Endothelial cell (in vitro differentiated cells): ENCODE results near the gene HDAC4. TPM values are rescaled to one million over a fixed set of nuclear protein-coding genes. Genes with fewer than 3 reads are reported as not detected.

Source experiments
- DNase-seq: peaks from one replicate; pipeline ENCODE4 v3.0.0; 2021; ENCODE audit warnings: low spot score
- H3K27ac Mint-ChIP-seq: one replicate; pipeline ENCODE4 v1.8.0; 2021; ENCODE audit warnings: mixed read lengths, inconsistent platforms; ENCODE audit not compliant: unreplicated experiment
- H3K27me3 Mint-ChIP-seq: one replicate; pipeline ENCODE4 v1.8.0; 2021; ENCODE audit warnings: mild to moderate bottlenecking, moderate library complexity, mixed read lengths, inconsistent platforms; ENCODE audit not compliant: unreplicated experiment
- H3K36me3 Mint-ChIP-seq: one replicate; pipeline ENCODE4 v1.8.0; 2021; ENCODE audit warnings: mild to moderate bottlenecking, low read depth, mixed read lengths, inconsistent platforms; ENCODE audit not compliant: unreplicated experiment
- H3K4me1 Mint-ChIP-seq: one replicate; pipeline ENCODE4 v1.8.0; 2021; ENCODE audit warnings: mild to moderate bottlenecking, mixed read lengths, inconsistent platforms; ENCODE audit not compliant: unreplicated experiment
- H3K4me3 Mint-ChIP-seq: one replicate; pipeline ENCODE4 v1.8.0; 2021; ENCODE audit warnings: mild to moderate bottlenecking, mixed read lengths, inconsistent platforms; ENCODE audit not compliant: unreplicated experiment
- H3K9me3 Mint-ChIP-seq: one replicate; pipeline ENCODE4 v1.8.0; 2021; ENCODE audit warnings: mixed read lengths, inconsistent platforms; ENCODE audit not compliant: unreplicated experiment
- total RNA-seq: library from RNA; stranded (reverse); fragmentation: NEBNext Ultra II Directional; extraction: Animal tissue kit (Norgen Biotek cat#: 25700); gene quantifications from one replicate; pipeline ENCODE4 v1.2.1, GENCODE V29; 2021; ENCODE audit not compliant: unreplicated experiment
- TF ChIP-seq, protein P1 (sequence below): fragments of 200-600 bp; sonication (generic); IDR thresholded peaks from one replicate; pipeline ENCODE4 v1.5.0; 2021; ENCODE audit warnings: antibody characterized with exemption; ENCODE audit not compliant: unreplicated experiment

The HDAC4 gene
- total RNA-seq, 1 donor from 2014 or later, result 26.0 TPM

DNA sequence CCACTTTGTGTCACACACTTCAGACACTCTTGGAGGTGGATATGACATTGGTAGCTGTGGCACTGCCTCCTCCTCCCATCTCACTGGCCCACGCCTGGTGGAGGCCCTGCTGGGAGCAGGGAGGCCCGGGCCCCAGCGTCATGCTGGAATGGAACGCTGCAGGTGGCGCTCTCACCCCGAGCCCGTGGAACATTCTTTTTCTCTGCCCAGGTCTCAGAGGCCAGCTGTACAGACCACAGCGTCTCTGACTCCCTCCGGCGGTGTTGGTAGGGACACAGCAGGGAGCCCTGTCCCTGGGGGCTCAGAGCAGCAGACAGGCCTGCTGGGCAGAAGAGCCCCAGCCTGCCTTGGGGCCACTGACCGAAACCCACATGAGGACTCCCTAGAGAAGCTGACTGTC lies 334.9 kb downstream of the HDAC4 start:
- H3K27ac Mint-ChIP-seq, result no peak overlapping the region
- no peak for DNase-seq
- no peaks in the 10 kb centered on the region for H3K9me3 Mint-ChIP-seq
- H3K27me3 Mint-ChIP-seq, result peaks cover 9% of the 10 kb centered on the region
- no peaks in the 10 kb centered on the region for H3K4me1 Mint-ChIP-seq
- TF ChIP-seq, protein P1, sequence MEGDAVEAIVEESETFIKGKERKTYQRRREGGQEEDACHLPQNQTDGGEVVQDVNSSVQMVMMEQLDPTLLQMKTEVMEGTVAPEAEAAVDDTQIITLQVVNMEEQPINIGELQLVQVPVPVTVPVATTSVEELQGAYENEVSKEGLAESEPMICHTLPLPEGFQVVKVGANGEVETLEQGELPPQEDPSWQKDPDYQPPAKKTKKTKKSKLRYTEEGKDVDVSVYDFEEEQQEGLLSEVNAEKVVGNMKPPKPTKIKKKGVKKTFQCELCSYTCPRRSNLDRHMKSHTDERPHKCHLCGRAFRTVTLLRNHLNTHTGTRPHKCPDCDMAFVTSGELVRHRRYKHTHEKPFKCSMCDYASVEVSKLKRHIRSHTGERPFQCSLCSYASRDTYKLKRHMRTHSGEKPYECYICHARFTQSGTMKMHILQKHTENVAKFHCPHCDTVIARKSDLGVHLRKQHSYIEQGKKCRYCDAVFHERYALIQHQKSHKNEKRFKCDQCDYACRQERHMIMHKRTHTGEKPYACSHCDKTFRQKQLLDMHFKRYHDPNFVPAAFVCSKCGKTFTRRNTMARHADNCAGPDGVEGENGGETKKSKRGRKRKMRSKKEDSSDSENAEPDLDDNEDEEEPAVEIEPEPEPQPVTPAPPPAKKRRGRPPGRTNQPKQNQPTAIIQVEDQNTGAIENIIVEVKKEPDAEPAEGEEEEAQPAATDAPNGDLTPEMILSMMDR, result no peak
- no peak overlapping the region for H3K4me3 Mint-ChIP-seq
- peaks cover 7% of the 10 kb centered on the region for H3K36me3 Mint-ChIP-seq

DNA sequence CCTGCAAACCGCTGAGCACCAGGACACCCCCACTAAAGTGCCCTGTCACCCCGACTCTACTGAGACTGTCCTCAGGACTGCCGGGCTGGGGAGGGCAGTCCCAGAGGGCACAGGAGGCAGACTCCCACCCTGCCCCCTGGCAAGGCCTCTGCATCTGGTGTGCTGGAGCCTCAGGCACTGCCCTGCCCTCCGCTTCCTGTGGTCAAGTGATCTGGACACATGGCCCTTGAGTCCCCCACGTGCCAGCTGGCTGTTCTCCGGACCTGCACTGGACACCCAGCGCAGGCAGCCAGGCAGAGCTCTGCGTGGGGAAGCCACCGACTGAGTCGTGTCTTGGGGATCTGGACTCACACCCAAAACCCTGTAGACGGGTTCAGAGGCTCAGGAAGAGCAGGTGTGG lies 335.3 kb downstream of the HDAC4 start:
- no peaks in the 10 kb centered on the region for H3K9me3 Mint-ChIP-seq

DNA sequence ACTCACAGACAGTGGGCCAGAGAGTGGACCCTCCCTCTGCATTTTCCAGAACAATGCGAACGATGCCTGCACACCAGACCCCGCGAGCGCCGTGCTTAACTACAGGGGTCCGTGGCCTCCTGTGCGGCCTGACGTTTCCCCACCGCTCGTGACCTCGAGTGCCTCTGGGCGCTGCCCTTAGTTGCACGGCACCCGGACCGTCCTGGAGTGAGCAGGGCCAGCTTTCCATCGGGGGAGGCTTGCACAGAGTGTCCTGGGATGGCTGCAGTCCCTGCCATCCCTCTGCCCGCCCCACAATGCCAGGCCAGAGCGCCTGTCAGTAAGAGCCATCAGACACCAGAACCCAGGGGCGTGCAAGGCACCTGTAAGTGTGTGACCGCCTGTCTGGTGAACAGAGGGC lies 335.9 kb downstream of the HDAC4 start:
- no peak for DNase-seq
- Mint-ChIP-seq H3K27ac (no peak overlapping the region), H3K36me3 (peaks cover 7% of the 10 kb centered on the region), H3K4me3 (no peak overlapping the region), H3K4me1 (no peaks in the 10 kb centered on the region), H3K27me3 (peaks cover 9% of the 10 kb centered on the region), H3K9me3 (no peaks in the 10 kb centered on the region)
- TF ChIP-seq, protein P1, result no peak

More for the DNA sequence above, 335.3 kb downstream of the HDAC4 start:
- TF ChIP-seq, protein P1, result no peak
- Mint-ChIP-seq H3K4me3 (no peak overlapping the region), H3K36me3 (peaks cover 7% of the 10 kb centered on the region), H3K27ac (no peak overlapping the region), H3K4me1 (no peaks in the 10 kb centered on the region), H3K27me3 (peaks cover 9% of the 10 kb centered on the region)
- DNase-seq, result no peak

DNA sequence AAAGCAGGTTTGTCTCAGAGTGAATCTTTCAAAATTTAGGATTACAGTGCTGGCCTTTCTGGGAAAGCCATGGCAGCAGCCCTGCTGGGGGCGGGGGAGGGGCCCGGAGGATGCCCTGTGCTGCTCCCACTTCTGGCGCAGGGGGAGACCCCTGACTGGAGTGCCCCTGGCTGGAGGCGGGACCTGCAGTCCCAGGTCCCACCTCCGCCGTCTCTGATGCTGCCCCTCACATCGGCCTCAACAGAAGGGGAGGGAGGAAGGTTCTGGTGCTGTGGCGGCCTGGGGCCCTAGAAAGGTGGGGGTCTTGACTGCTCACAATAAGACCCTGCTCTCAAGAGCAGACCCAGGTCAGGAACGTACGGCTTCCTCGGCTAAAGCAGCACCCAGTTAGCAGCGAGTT lies 336.6 kb downstream of the HDAC4 start:
- TF ChIP-seq, protein P1, result no peak
- no peaks in the 10 kb centered on the region for H3K9me3 Mint-ChIP-seq
- peaks cover 9% of the 10 kb centered on the region for H3K27me3 Mint-ChIP-seq
- H3K27ac Mint-ChIP-seq, result no peak overlapping the region
- H3K4me3 Mint-ChIP-seq, result no peak overlapping the region
- no peaks in the 10 kb centered on the region for H3K4me1 Mint-ChIP-seq
- peaks cover 7% of the 10 kb centered on the region for H3K36me3 Mint-ChIP-seq
- no peak for DNase-seq

DNA sequence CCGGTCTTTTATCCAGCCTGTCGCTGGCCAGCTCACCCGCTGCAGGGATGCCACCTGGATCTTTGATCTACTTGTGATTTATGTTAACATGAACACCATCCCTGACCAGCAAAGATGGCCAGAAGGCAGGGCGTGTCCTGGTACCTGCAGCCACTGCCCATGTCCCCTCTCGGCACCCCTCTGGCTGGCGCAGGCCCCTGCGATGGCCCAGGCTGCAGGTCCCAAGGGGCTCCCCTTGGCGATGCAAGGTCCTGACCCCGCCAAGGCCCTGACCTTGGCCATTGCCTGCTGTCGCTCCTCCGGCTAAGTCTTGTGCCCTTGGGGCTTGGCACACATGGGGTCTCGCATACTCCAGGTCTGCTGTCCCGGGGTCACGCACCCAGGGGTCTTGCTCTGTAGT lies 338.1 kb downstream of the HDAC4 start:
- TF ChIP-seq, protein P1, result no peak
- DNase-seq, result no peak
- no peaks in the 10 kb centered on the region for H3K9me3 Mint-ChIP-seq

More for the DNA sequence above, 338.1 kb downstream of the HDAC4 start:
- Mint-ChIP-seq H3K27me3 (peaks cover 6% of the 10 kb centered on the region), H3K36me3 (peaks cover 4% of the 10 kb centered on the region), H3K4me3 (no peak overlapping the region), H3K27ac (no peak overlapping the region), H3K4me1 (no peaks in the 10 kb centered on the region)
